ENCODE measurements around the gene MAP1LC3B2.

The MAP1LC3B2 gene

GRCh38 chr12:116528065-116528464, 31.1 kb upstream of the MAP1LC3B2 start:
- TF ChIP-seq ZFP30 (CRISPR knock-in tag; IDR thresholded peaks at IDR 0.05) (no peak), ISL1 (CRISPR knock-in tag; IDR thresholded peaks at IDR 0.05) (no peak), ZC3H10 (CRISPR knock-in tag; IDR thresholded peaks at IDR 0.05) (no peak)
- no peak for ATAC-seq

GRCh38 chr12:116528498-116528897, 30.7 kb upstream of the MAP1LC3B2 start:
- TF ChIP-seq GLIS3 (CRISPR knock-in tag; IDR thresholded peaks at IDR 0.05) (no peak), SNAI2 (CRISPR knock-in tag; IDR thresholded peaks at IDR 0.05) (no peak), ZFP3 (CRISPR knock-in tag; IDR thresholded peaks at IDR 0.05) (no peak)
- no peak for ATAC-seq

- TF ChIP-seq PATZ1 (CRISPR knock-in tag; IDR thresholded peaks at IDR 0.05; ENCODE audit: borderline replicate concordance) (no peak), CREB5 (CRISPR knock-in tag; IDR thresholded peaks at IDR 0.05; ENCODE audit: low read depth) (no peak), CSRNP3 (CRISPR knock-in tag; IDR thresholded peaks at IDR 0.05) (no peak), GLIS3 (CRISPR knock-in tag; IDR thresholded peaks at IDR 0.05) (no peak), BACH2 (CRISPR knock-in tag; IDR thresholded peaks at IDR 0.05; ENCODE audit: borderline replicate concordance) (no peak), ESRRG (CRISPR knock-in tag; IDR thresholded peaks at IDR 0.05) (no peak), ZNF8 (CRISPR knock-in tag; IDR thresholded peaks at IDR 0.05) (no peak), ZFP30 (CRISPR knock-in tag; IDR thresholded peaks at IDR 0.05) (no peak), TSHZ2 (CRISPR knock-in tag; IDR thresholded peaks at IDR 0.05) (no peak), ZNF70 (CRISPR knock-in tag; IDR thresholded peaks at IDR 0.05) (no peak), TOX (CRISPR knock-in tag; IDR thresholded peaks at IDR 0.05; ENCODE audit: borderline replicate concordance) (no peak), TCF4 (CRISPR knock-in tag; IDR thresholded peaks at IDR 0.05; ENCODE audit: borderline replicate concordance) (no peak), POU6F1 (CRISPR knock-in tag; IDR thresholded peaks at IDR 0.05; ENCODE audit: borderline replicate concordance, low read depth) (no peak), OSR1 (CRISPR knock-in tag; IDR thresholded peaks at IDR 0.05) (no peak), ZFP3 (CRISPR knock-in tag; IDR thresholded peaks at IDR 0.05) (no peak), ZC3H10 (CRISPR knock-in tag; IDR thresholded peaks at IDR 0.05) (no peak), ZNF565 (CRISPR knock-in tag; conservative IDR thresholded peaks at IDR 0.05; ENCODE audit: low read depth) (no peak), CSDC2 (CRISPR knock-in tag; IDR thresholded peaks at IDR 0.05) (no peak), PPARA (CRISPR knock-in tag; IDR thresholded peaks at IDR 0.05; ENCODE audit: borderline replicate concordance) (no peak)
- no peak for ATAC-seq
These were observed 30.1 kb upstream of the MAP1LC3B2 start for GRCh38 chr12:116529048-116529447.

GRCh38 chr12:116529686-116530085, 29.5 kb upstream of the MAP1LC3B2 start:
- ATAC-seq = no peak
- TF ChIP-seq ARNTL (CRISPR knock-in tag; IDR thresholded peaks at IDR 0.05; ENCODE audit: borderline replicate concordance, low read depth) (no peak), PPARA (CRISPR knock-in tag; IDR thresholded peaks at IDR 0.05; ENCODE audit: borderline replicate concordance) (no peak), ZFP30 (CRISPR knock-in tag; IDR thresholded peaks at IDR 0.05) (no peak), ZNF8 (CRISPR knock-in tag; IDR thresholded peaks at IDR 0.05) (no peak), ZFP3 (CRISPR knock-in tag; IDR thresholded peaks at IDR 0.05) (no peak), TSHZ2 (CRISPR knock-in tag; IDR thresholded peaks at IDR 0.05) (no peak), CREB5 (CRISPR knock-in tag; IDR thresholded peaks at IDR 0.05; ENCODE audit: low read depth) (no peak)
